Keratinocyte (primary cell): ENCODE measurements around the gene CYTIP. TPM values are rescaled to one million over a fixed set of nuclear protein-coding genes. Genes with fewer than 3 reads are reported as not detected.

ENCODE experiments used
- DNase-seq: peaks from one replicate; pipeline ENCODE4 v3.0.0-alpha.2; 2011; ENCODE audit warnings: low read depth, missing footprints, low spot score
- FAIRE-seq: peaks from 2 replicates; lab custom pipeline; 2011; peaks lifted over from hg19 to GRCh38; lab: Jason Lieb, UNC
- H2AFZ ChIP-seq: 2 replicates; pipeline ENCODE4 v1.6.0; 2012; ENCODE audit warnings: low read length, control low read depth, inconsistent platforms; ENCODE audit not compliant: control insufficient read depth
- H3K27ac ChIP-seq: 2 replicates; pipeline ENCODE4 v1.5.1; 2011; ENCODE audit warnings: low read length; ENCODE audit not compliant: control insufficient read depth, insufficient read depth
- H3K27me3 ChIP-seq: 3 replicates; pipeline ENCODE4 v1.6.0; 2011; ENCODE audit warnings: low read length; ENCODE audit not compliant: control insufficient read depth, insufficient read depth; ENCODE audit errors: extremely low read depth
- H3K36me3 ChIP-seq, 2 experiments: 2 replicates in 1 of 2; 3 replicates in 1 of 2; pipeline ENCODE4 v1.5.1; 2011; ENCODE audit warnings: low read length in 2 of 2, mild to moderate bottlenecking in 1 of 2; ENCODE audit not compliant: control insufficient read depth in 2 of 2, insufficient read depth in 2 of 2; ENCODE audit errors: extremely low read depth in 1 of 2
- H3K4me1 ChIP-seq: 3 replicates; pipeline ENCODE4 v1.5.1; 2011; ENCODE audit warnings: low read length; ENCODE audit not compliant: control insufficient read depth, insufficient read depth; ENCODE audit errors: extremely low read depth
- H3K4me2 ChIP-seq: 3 replicates; pipeline ENCODE4 v1.6.0; 2011; ENCODE audit warnings: low read depth, low read length; ENCODE audit not compliant: control insufficient read depth, insufficient read depth; ENCODE audit errors: extremely low read depth
- H3K4me3 ChIP-seq, 3 experiments: fragments of 200-600 bp in 1 of 3; sonication (generic) in 1 of 3; 2 replicates in 2 of 3; 3 replicates in 1 of 3; pipeline ENCODE4 v1.5.1; 2011 to 2016; ENCODE audit warnings: low read length in 3 of 3, mild to moderate bottlenecking in 3 of 3, control low read depth in 2 of 3, inconsistent platforms in 1 of 3, low read depth in 1 of 3, mixed read lengths in 1 of 3, mixed run types in 1 of 3, moderate library complexity in 1 of 3; ENCODE audit not compliant: control insufficient read depth in 2 of 3, insufficient read depth in 2 of 3; ENCODE audit errors: extremely low read depth in 1 of 3
- H3K79me2 ChIP-seq: 2 replicates; pipeline ENCODE4 v1.6.0; 2012; ENCODE audit warnings: low read length; ENCODE audit not compliant: control insufficient read depth, insufficient read depth
- H3K9ac ChIP-seq: 3 replicates; pipeline ENCODE4 v1.6.0; 2011; ENCODE audit warnings: low read length; ENCODE audit not compliant: control insufficient read depth, insufficient read depth; ENCODE audit errors: extremely low read depth
- H3K9me1 ChIP-seq: 3 replicates; pipeline ENCODE4 v1.6.0; 2011; ENCODE audit warnings: low read length; ENCODE audit not compliant: control insufficient read depth, insufficient read depth; ENCODE audit errors: extremely low read depth
- H3K9me3 ChIP-seq: 2 replicates; pipeline ENCODE4 v1.5.1; 2012; ENCODE audit warnings: low read depth, low read length; ENCODE audit not compliant: control insufficient read depth
- H4K20me1 ChIP-seq: 3 replicates; pipeline ENCODE4 v1.6.0; 2011; ENCODE audit warnings: low read length; ENCODE audit not compliant: control insufficient read depth, insufficient read depth; ENCODE audit errors: extremely low read depth
- EZH2 ChIP-seq: IDR thresholded peaks from one replicate; pipeline ENCODE4 v1.6.1; 2012; ENCODE audit warnings: inconsistent platforms, mild to moderate bottlenecking, low read length, moderate library complexity
- dilution Hi-C: fragments of 300-500 bp; cut with MboI; formaldehyde crosslinking; loops from one replicate; pipeline ENCODE4 v1.7.0; 2020; ENCODE audit warnings: low sequenced_read_pairs; ENCODE audit not compliant: extremely low pct_ligation_motif_present
- polyA plus RNA-seq, 5 experiments: library from polyadenylated mRNA; depleted of rRNA in 3 of 5; stranded (reverse) in 3 of 5; stranded (forward) in 1 of 5; unstranded in 1 of 5; fragments of >200 nt; gene quantifications; 1 replicate in 1 of 5; 2 replicates in 3 of 5; 3 replicates in 1 of 5; pipeline versions ENCODE4 v1.2.1 to v1.2.3, GENCODE V29; 2011 to 2012; ENCODE audit warnings: missing spikeins in 2 of 5, low read depth in 1 of 5, low replicate concordance in 1 of 5
- TF ChIP-seq, protein P1 (sequence below), 3 experiments: IDR thresholded peaks in 1 of 3; conservative IDR thresholded peaks in 1 of 3; optimal IDR thresholded peaks in 1 of 3; 2 replicates in 2 of 3; 3 replicates in 1 of 3; pipeline versions ENCODE3 to v1.5.1; 2011; ENCODE audit warnings: low read length in 3 of 3, mild to moderate bottlenecking in 3 of 3, moderate library complexity in 2 of 3, control low read depth in 1 of 3, inconsistent platforms in 1 of 3; ENCODE audit not compliant: insufficient read depth in 2 of 3; ENCODE audit errors: extremely low read depth in 1 of 3

The CYTIP gene
- polyA plus RNA-seq, 1 donor (not counting 4 experiments of a cell fraction or from before 2014, with no cell fraction given), result 0.21 TPM

DNA sequence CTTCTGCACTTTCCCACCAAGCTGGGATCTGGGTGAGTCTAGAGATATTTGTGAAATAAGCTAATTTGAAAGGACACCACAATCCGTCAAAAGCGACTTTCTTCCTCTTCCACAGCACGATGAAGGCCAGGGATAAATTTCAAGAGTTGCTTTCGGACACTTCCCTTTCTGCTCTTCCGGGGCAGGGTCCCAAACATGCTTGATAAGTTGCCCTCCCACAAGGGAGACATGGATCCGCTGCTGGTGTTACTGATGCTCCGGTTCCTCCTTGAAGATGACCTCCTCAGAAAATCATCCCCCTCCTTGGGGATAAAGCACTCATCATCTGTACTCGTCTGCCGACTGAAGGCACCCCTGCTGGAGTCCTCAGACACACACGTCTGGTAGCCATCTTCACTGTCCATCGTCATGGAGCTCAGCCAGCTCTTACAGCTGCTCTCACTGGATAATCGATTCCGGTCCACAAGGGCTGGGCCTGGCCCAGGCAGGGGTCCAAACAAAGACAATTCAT, 28.2 kb downstream of the CYTIP start:
- TF ChIP-seq EZH2, result no peak
- TF ChIP-seq, protein P1, sequence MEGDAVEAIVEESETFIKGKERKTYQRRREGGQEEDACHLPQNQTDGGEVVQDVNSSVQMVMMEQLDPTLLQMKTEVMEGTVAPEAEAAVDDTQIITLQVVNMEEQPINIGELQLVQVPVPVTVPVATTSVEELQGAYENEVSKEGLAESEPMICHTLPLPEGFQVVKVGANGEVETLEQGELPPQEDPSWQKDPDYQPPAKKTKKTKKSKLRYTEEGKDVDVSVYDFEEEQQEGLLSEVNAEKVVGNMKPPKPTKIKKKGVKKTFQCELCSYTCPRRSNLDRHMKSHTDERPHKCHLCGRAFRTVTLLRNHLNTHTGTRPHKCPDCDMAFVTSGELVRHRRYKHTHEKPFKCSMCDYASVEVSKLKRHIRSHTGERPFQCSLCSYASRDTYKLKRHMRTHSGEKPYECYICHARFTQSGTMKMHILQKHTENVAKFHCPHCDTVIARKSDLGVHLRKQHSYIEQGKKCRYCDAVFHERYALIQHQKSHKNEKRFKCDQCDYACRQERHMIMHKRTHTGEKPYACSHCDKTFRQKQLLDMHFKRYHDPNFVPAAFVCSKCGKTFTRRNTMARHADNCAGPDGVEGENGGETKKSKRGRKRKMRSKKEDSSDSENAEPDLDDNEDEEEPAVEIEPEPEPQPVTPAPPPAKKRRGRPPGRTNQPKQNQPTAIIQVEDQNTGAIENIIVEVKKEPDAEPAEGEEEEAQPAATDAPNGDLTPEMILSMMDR (optimal IDR thresholded peaks at IDR 0.05 in 1 of 3, IDR thresholded peaks at IDR 0.05 in 1 of 3, conservative IDR thresholded peaks at IDR 0.05 in 1 of 3; ENCODE audit: extremely low read depth in 1 of 3, insufficient read depth in 2 of 3, low read length in 3 of 3), result no peak
- dilution Hi-C loops, result no loop called here
- no peak for FAIRE-seq

GRCh38 chr2:157414050-157414449, 29.8 kb downstream of the CYTIP start:
- H3K4me2 ChIP-seq, result no peak overlapping the region
- H3K9ac ChIP-seq, result no peak overlapping the region
- no peaks in the 10 kb centered on the region for H3K27me3 ChIP-seq
- no peaks in the 10 kb centered on the region for H3K79me2 ChIP-seq
- H3K9me3 ChIP-seq, result no peaks in the 10 kb centered on the region
- no peak overlapping the region for H2AFZ ChIP-seq
- no peak overlapping the region for H3K4me3 ChIP-seq
- no peak for DNase-seq
- no peak for TF ChIP-seq EZH2
- TF ChIP-seq, protein P1 (optimal IDR thresholded peaks at IDR 0.05 in 1 of 3, IDR thresholded peaks at IDR 0.05 in 1 of 3, conservative IDR thresholded peaks at IDR 0.05 in 1 of 3; ENCODE audit: extremely low read depth in 1 of 3, insufficient read depth in 2 of 3, low read length in 3 of 3), result no peak
- no peaks in the 10 kb centered on the region for H3K4me1 ChIP-seq
- FAIRE-seq, result no peak
- no peaks in the 10 kb centered on the region for H3K9me1 ChIP-seq
- dilution Hi-C loops, result no loop called here
- no peak overlapping the region for H3K27ac ChIP-seq
- no peaks in the 10 kb centered on the region for H4K20me1 ChIP-seq
- no peaks in the 10 kb centered on the region for H3K36me3 ChIP-seq

More for the DNA sequence above, 28.2 kb downstream of the CYTIP start:
- no peaks in the 10 kb centered on the region for H3K27me3 ChIP-seq
- H3K27ac ChIP-seq, result no peak overlapping the region
- no peak overlapping the region for H3K4me2 ChIP-seq
- no peaks in the 10 kb centered on the region for H4K20me1 ChIP-seq
- H3K9me1 ChIP-seq, result no peaks in the 10 kb centered on the region
- H3K9ac ChIP-seq, result no peak overlapping the region
- H3K79me2 ChIP-seq, result no peaks in the 10 kb centered on the region
- H3K4me1 ChIP-seq, result no peaks in the 10 kb centered on the region
- H3K36me3 ChIP-seq, result no peaks in the 10 kb centered on the region
- no peak for DNase-seq
- H3K9me3 ChIP-seq, result no peaks in the 10 kb centered on the region
- no peak overlapping the region for H3K4me3 ChIP-seq
- H2AFZ ChIP-seq, result no peak overlapping the region
